Colonic mucosa (tissue), 4 donors: ENCODE results near the gene CLCA1. TPM values are rescaled to one million over a fixed set of nuclear protein-coding genes. Genes with fewer than 3 reads are reported as not detected.

Experiments
- DNase-seq: peaks from one replicate; pipeline ENCODE4 v3.0.0-alpha.2; 2020
- H3K27ac ChIP-seq: fragments of 200-600 bp; one replicate; pipeline ENCODE4 v1.8.0; 2021
- H3K27me3 ChIP-seq: fragments of 200-600 bp; one replicate; pipeline ENCODE4 v1.8.0; 2021
- H3K36me3 ChIP-seq: fragments of 200-600 bp; one replicate; pipeline ENCODE4 v1.8.0; 2021
- H3K4me1 ChIP-seq: fragments of 200-600 bp; one replicate; pipeline ENCODE4 v1.8.0; 2021; ENCODE audit warnings: mild to moderate bottlenecking
- H3K4me3 ChIP-seq: fragments of 200-600 bp; one replicate; pipeline ENCODE4 v1.8.0; 2021
- H3K9ac ChIP-seq, 2 donors: one replicate each; pipeline ENCODE4 v1.7.0; 2013; ENCODE audit warnings: control low read depth in 2 of 2, low read depth in 2 of 2, low read length in 2 of 2
- H3K9me3 ChIP-seq: fragments of 200-600 bp; one replicate; pipeline ENCODE4 v1.8.0; 2021
- intact Hi-C: fragments of 100-400 bp; cut with DNase I; formaldehyde crosslinking; loops from one replicate; pipeline ENCODE4 v1.14.1; 2022
- total RNA-seq, 2 donors: library from RNA; stranded (reverse); fragmentation: NEBNext Ultra II Directional in 1 of 2; extraction: Animal tissue kit (Norgen Biotek cat#: 25700) in 1 of 2; gene quantifications; one replicate each; pipeline ENCODE4 v1.2.1, GENCODE V29; 2021
- TF ChIP-seq, protein P1 (sequence below): fragments of 200-600 bp; IDR thresholded peaks from one replicate; pipeline ENCODE4 v1.8.0; 2022; ENCODE audit warnings: antibody characterized with exemption, mild to moderate bottlenecking
- donor health status: healthy.
- donor health status: DM: no; HTN: no; CAD: no.
- donor health status: DM: no; HTN: no; CAD: no.

Gene CLCA1, protein sequence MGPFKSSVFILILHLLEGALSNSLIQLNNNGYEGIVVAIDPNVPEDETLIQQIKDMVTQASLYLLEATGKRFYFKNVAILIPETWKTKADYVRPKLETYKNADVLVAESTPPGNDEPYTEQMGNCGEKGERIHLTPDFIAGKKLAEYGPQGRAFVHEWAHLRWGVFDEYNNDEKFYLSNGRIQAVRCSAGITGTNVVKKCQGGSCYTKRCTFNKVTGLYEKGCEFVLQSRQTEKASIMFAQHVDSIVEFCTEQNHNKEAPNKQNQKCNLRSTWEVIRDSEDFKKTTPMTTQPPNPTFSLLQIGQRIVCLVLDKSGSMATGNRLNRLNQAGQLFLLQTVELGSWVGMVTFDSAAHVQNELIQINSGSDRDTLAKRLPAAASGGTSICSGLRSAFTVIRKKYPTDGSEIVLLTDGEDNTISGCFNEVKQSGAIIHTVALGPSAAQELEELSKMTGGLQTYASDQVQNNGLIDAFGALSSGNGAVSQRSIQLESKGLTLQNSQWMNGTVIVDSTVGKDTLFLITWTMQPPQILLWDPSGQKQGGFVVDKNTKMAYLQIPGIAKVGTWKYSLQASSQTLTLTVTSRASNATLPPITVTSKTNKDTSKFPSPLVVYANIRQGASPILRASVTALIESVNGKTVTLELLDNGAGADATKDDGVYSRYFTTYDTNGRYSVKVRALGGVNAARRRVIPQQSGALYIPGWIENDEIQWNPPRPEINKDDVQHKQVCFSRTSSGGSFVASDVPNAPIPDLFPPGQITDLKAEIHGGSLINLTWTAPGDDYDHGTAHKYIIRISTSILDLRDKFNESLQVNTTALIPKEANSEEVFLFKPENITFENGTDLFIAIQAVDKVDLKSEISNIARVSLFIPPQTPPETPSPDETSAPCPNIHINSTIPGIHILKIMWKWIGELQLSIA
- total RNA-seq, result 1,000 to 10,000 TPM in 1 of 2 donors, 100 to 1,000 TPM in 1; 938 to 1,116 TPM

- no peak within 1 kb of the TSS for H3K27ac ChIP-seq
- H3K9me3 ChIP-seq, result no peaks in the 10 kb centered on the region
- intact Hi-C loops, result no loop called here
- H3K27me3 ChIP-seq, result no peaks in the 10 kb centered on the region
- TF ChIP-seq, protein P1, sequence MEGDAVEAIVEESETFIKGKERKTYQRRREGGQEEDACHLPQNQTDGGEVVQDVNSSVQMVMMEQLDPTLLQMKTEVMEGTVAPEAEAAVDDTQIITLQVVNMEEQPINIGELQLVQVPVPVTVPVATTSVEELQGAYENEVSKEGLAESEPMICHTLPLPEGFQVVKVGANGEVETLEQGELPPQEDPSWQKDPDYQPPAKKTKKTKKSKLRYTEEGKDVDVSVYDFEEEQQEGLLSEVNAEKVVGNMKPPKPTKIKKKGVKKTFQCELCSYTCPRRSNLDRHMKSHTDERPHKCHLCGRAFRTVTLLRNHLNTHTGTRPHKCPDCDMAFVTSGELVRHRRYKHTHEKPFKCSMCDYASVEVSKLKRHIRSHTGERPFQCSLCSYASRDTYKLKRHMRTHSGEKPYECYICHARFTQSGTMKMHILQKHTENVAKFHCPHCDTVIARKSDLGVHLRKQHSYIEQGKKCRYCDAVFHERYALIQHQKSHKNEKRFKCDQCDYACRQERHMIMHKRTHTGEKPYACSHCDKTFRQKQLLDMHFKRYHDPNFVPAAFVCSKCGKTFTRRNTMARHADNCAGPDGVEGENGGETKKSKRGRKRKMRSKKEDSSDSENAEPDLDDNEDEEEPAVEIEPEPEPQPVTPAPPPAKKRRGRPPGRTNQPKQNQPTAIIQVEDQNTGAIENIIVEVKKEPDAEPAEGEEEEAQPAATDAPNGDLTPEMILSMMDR, result no peak
- H3K4me1 ChIP-seq, result no peaks in the 10 kb centered on the region
- no peak for DNase-seq
- peak within 1 kb of the TSS; percentile 1 for H3K4me3 ChIP-seq
- no peaks in the 10 kb centered on the region for H3K36me3 ChIP-seq
- H3K9ac ChIP-seq, result peak within 1 kb of the TSS in 1 of 2 donors; percentile 55
These were observed at the start of gene CLCA1 for GRCh38 chr1:86468501-86468977. TSS of gene CLCA1 (plus strand) at chr1:86468927. CDS start at chr1:86468972, 45 bp downstream.

DNA sequence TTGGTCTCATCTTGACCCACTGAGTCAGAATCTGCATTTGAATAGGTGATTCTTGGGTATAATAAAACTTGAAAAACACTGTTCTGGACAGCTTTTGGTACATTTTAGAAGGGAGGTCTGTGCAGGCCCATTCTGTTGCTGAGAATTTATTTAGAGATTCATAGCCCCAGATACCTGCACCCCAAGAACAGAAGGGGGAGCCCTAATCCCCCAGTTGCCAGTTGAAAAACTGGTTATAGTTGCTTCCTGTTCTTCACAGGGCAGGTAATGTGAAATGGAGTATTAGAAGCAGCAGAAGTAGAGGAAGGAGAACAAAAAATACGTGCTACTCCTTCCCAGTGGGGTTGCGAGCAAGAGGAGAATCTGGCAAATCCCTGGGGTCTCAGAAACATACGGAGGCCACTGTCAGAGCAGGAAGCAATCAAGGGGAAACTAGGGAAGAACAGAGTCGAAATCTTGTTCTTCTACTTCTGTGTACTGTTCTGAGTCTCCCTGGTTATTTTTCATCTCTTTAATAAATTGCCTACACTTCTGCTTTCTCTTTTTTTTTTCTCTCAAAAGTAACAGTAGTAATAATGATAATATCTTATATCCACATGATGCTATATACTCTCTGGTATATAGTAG is 49.3 kb upstream of the CLCA1 start:
- no peaks in the 10 kb centered on the region for H3K27me3 ChIP-seq
- no peak overlapping the region for H3K27ac ChIP-seq
- intact Hi-C loops, result no loop called here
- peak overlapping the region in 1 of 2 donors; percentile 59 for H3K9ac ChIP-seq
- no peaks in the 10 kb centered on the region for H3K4me1 ChIP-seq
- no peaks in the 10 kb centered on the region for H3K36me3 ChIP-seq
- H3K9me3 ChIP-seq, result no peaks in the 10 kb centered on the region
- peak; percentile 42 for DNase-seq
- TF ChIP-seq, protein P1, result peak; percentile 33
- no peak overlapping the region for H3K4me3 ChIP-seq

- TF ChIP-seq, protein P1, result no peak
- H3K27me3 ChIP-seq, result no peaks in the 10 kb centered on the region
- H3K9me3 ChIP-seq, result no peaks in the 10 kb centered on the region
- H3K4me3 ChIP-seq, result no peak overlapping the region
- no peak for DNase-seq
- H3K4me1 ChIP-seq, result no peaks in the 10 kb centered on the region
- no peaks in the 10 kb centered on the region for H3K36me3 ChIP-seq
- intact Hi-C loops, result no loop called here
- H3K9ac ChIP-seq, result no peak overlapping the region
- no peak overlapping the region for H3K27ac ChIP-seq
These were observed 47.0 kb upstream of the CLCA1 start for GRCh38 chr1:86421601-86422280.

- H3K4me1 ChIP-seq, result no peaks in the 10 kb centered on the region
These were observed 45.3 kb upstream of the CLCA1 start for GRCh38 chr1:86423473-86423872.

More at GRCh38 chr1:86423473-86423872, 45.3 kb upstream of the CLCA1 start:
- TF ChIP-seq, protein P1, result no peak
- H3K9me3 ChIP-seq, result no peaks in the 10 kb centered on the region
- intact Hi-C loops, result no loop called here
- no peak overlapping the region for H3K9ac ChIP-seq
- H3K27me3 ChIP-seq, result no peaks in the 10 kb centered on the region
- H3K27ac ChIP-seq, result no peak overlapping the region
- no peak for DNase-seq
- no peaks in the 10 kb centered on the region for H3K36me3 ChIP-seq
- H3K4me3 ChIP-seq, result no peak overlapping the region
